HEK293T (cell line): Measurements from ENCODE around the gene C16orf78.

Source experiments
- CTCF ChIA-PET: fragments of 350-600 bp; formaldehyde crosslinking; extraction: SDS; loops from one replicate; lab custom pipeline; 2021; ENCODE audit warnings: antibody characterized with exemption, inconsistent platforms; lab: Yijun Ruan, JAX
- POLR2A ChIA-PET: fragments of 350-600 bp; formaldehyde crosslinking; extraction: SDS; loops from one replicate; lab custom pipeline; 2020; ENCODE audit warnings: antibody characterized with exemption, inconsistent platforms; lab: Yijun Ruan, JAX
- DNase-seq: peaks from one replicate; pipeline ENCODE4 v3.0.0; 2012; ENCODE audit warnings: mixed read lengths; ENCODE audit errors: extremely low spot score
- ARNT ChIP-seq: fragments of 450-650 bp; IDR thresholded peaks from 2 replicates; pipeline ENCODE4 v1.6.1; 2017; ENCODE audit warnings: mild to moderate bottlenecking
- BHLHE40 ChIP-seq: fragments of 450-650 bp; IDR thresholded peaks from 2 replicates; pipeline ENCODE4 v1.6.1; 2016; ENCODE audit warnings: mild to moderate bottlenecking, moderate library complexity, borderline replicate concordance
- CTBP1 ChIP-seq: fragments of 450-650 bp; IDR thresholded peaks from 2 replicates; pipeline ENCODE4 v1.6.1; 2016; ENCODE audit warnings: borderline replicate concordance
- ELF4 ChIP-seq: fragments of 450-650 bp; IDR thresholded peaks from 2 replicates; pipeline ENCODE4 v1.6.1; 2017; ENCODE audit warnings: antibody characterized with exemption
- FOXA1 ChIP-seq: fragments of 450-650 bp; IDR thresholded peaks from 2 replicates; pipeline ENCODE4 v1.6.1; 2016; ENCODE audit warnings: mild to moderate bottlenecking
- FOXK2 ChIP-seq: fragments of 450-650 bp; IDR thresholded peaks from 2 replicates; pipeline ENCODE4 v1.6.1; 2016; ENCODE audit warnings: mild to moderate bottlenecking
- FOXM1 ChIP-seq: fragments of 450-650 bp; IDR thresholded peaks from 2 replicates; pipeline ENCODE4 v1.6.1; 2017; ENCODE audit warnings: mild to moderate bottlenecking, borderline replicate concordance
- HDGF ChIP-seq: fragments of 450-650 bp; IDR thresholded peaks from 2 replicates; pipeline ENCODE4 v1.6.1; 2017; ENCODE audit warnings: antibody characterized with exemption, borderline replicate concordance
- L3MBTL2 ChIP-seq: fragments of 450-650 bp; conservative IDR thresholded peaks from 2 replicates; pipeline ENCODE4 v1.6.1; 2016; ENCODE audit warnings: mild to moderate bottlenecking
- LEF1 ChIP-seq: fragments of 450-650 bp; IDR thresholded peaks from 2 replicates; pipeline ENCODE4 v1.6.1; 2017; ENCODE audit warnings: mild to moderate bottlenecking, borderline replicate concordance
- NFRKB ChIP-seq: fragments of 450-650 bp; IDR thresholded peaks from 2 replicates; pipeline ENCODE4 v1.6.1; 2016; ENCODE audit warnings: mild to moderate bottlenecking, moderate library complexity
- SP1 ChIP-seq: fragments of 450-650 bp; IDR thresholded peaks from 2 replicates; pipeline ENCODE4 v1.6.1; 2017
- SUZ12 ChIP-seq: fragments of 450-650 bp; IDR thresholded peaks from 2 replicates; pipeline ENCODE4 v1.6.1; 2016; ENCODE audit warnings: mild to moderate bottlenecking
- TARDBP ChIP-seq: fragments of 450-650 bp; IDR thresholded peaks from 2 replicates; pipeline ENCODE4 v1.6.1; 2016
- ZNF384 ChIP-seq: fragments of 450-650 bp; IDR thresholded peaks from 2 replicates; pipeline ENCODE4 v1.6.1; 2016
- TF ChIP-seq, protein P1 (sequence below): fragments of 450-650 bp; IDR thresholded peaks from 2 replicates; pipeline ENCODE4 v1.6.1; 2016

Gene C16orf78

DNA sequence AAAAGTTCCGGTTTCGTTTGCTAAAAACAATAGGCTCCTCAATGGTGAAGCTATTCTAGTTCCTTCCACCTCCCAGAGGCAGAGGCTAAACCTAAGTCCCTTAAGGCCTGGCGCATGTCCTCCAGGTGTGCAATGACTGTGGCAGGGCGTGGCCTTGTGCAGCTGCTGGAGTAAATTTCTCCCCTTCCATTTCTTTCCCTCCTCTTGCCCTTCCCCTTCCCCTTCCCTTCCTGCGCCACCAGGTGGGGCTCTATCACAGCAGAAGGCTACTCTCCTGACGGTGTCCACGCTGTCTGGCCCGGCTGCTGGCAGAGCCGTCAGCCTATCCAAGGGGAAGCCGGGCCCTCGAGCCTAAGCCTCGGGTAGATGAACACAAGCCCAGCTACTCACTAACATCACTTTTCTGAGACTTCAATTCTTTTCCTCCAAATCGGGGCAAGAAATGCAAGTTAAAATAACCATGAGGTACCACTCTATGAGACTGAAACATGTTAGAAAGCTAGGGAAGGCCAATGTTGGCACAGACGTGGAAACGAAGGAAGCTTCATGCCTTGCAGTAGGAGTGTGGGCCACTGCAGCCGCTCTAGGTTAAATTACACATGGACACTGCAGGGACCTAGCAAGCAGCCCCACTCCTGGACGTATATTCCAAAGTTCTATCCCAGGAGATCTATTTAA is 34.4 kb downstream of the C16orf78 start:
- peak; percentile 87 for DNase-seq
- no peak for TF ChIP-seq HDGF
- no peak for TF ChIP-seq ELF4
- TF ChIP-seq FOXK2 = no peak
- TF ChIP-seq ARNT = no peak
- TF ChIP-seq L3MBTL2 = no peak
- no peak for TF ChIP-seq FOXA1
- TF ChIP-seq BHLHE40 = no peak
- TF ChIP-seq, protein P1, sequence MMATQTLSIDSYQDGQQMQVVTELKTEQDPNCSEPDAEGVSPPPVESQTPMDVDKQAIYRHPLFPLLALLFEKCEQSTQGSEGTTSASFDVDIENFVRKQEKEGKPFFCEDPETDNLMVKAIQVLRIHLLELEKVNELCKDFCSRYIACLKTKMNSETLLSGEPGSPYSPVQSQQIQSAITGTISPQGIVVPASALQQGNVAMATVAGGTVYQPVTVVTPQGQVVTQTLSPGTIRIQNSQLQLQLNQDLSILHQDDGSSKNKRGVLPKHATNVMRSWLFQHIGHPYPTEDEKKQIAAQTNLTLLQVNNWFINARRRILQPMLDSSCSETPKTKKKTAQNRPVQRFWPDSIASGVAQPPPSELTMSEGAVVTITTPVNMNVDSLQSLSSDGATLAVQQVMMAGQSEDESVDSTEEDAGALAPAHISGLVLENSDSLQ = no peak
- TF ChIP-seq SP1 = no peak
- TF ChIP-seq ZNF384 = no peak
- TF ChIP-seq SUZ12 = no peak
- TF ChIP-seq FOXM1 = no peak
- TF ChIP-seq LEF1 = no peak
- POLR2A ChIA-PET = interaction anchor here (0.6 kb wide), 1 partner anchor 76 kb away, joined by 3 read pairs; no protein-coding TSS in a partner anchor
- CTCF ChIA-PET = interaction anchor here (0.6 to 1.1 kb wide), 4 partner anchors 10 to 515 kb away, joined by 3 to 7 read pairs (median 3); no protein-coding TSS in a partner anchor

DNA sequence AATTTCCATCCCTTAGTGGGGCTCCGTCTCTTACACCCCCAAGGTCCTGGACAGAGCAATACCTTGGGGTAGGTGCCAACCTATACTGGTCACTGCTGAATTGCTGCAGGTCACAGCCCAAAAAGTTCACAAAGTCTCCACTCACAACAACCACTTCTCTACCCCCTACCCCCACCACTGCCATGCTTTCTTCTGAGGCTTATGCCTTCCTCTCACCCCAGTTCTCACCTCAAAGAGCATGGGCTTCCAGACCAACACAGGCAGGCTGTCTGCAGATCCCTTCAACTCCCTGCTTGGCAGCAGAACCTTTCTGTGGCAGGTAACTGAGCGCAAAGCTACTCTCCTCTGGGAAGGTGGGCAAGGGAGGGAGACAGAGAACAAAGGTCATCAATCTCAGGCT is 35.5 kb downstream of the C16orf78 start:
- ChIA-PET CTCF (no interaction called here), POLR2A (no interaction called here)
- no peak for TF ChIP-seq SP1
- TF ChIP-seq ELF4 = no peak
- DNase-seq = no peak

DNA sequence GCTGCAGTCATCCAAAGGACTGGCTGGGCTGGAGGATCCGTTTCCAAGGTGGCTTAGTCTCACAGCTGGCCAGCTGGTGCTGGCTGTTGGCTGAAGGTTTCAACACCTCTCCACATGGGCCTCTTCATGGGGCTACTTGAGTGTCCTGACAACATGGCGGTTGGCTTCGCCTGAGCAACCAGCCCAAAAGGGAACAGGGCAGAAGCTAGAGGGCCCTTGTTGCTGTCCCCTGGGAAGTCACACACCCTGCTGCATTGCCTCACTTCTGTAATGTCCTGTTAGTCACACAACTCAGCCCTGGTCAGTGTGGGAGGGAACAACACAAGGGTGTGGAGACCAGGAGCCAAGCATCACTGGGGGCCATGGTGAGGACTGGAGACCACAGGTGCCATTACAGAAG is 36.6 kb downstream of the C16orf78 start:
- DNase-seq = no peak
- ChIA-PET POLR2A (interaction anchor here (0.6 kb wide), 1 partner anchor 1096 kb away, joined by 3 read pairs; no protein-coding TSS in a partner anchor), CTCF (no interaction called here)
- TF ChIP-seq SUZ12 (no peak), BHLHE40 (no peak), FOXK2 (no peak), ELF4 (no peak), ZNF384 (no peak), L3MBTL2 (no peak), NFRKB (no peak), CTBP1 (no peak), LEF1 (no peak), TARDBP (no peak), ARNT (no peak), HDGF (no peak), SP1 (no peak), FOXA1 (no peak), FOXM1 (no peak)
- TF ChIP-seq, protein P1 = no peak

DNA sequence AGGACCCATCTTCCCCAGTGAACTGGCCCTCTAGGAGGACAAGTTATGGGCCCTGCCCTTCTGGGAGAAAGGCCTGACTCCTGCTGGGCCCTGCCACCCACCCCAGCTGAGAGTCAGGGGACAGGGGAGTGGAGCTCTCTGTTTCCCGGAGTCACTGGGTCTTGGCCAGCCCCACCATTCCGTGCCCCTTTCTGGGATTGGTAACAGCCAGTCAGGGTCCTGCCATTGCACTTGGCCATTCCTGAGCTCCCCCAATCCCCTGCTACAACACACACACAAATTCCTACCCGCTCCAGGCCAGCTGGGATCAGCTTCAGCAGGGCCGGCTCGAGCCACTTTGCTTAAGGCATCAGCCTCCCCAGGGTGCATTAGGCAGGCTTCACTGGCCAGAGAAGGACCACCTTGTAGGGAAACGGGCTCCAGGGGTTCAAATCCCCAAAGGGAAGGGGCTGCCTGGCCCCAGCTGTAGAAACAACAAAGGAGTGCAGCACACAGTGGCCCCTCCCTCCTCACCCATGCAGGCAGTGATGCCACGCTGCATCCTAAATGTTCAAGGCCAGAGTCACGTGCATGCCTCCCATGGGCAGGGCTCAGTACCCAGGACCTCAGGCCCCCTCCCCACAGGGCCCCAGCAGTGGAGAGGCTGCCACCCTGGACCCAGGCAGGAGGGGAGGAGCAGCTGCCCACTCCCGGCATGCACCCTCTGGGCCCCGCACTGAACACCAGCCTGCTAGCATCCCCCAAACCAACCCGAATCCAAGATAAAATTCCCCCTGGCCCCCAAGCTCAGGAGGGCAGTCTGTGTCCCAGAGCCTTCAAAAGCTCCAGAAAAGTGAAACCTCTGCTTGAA is 37.7 kb downstream of the C16orf78 start:
- POLR2A ChIA-PET = no interaction called here
- TF ChIP-seq L3MBTL2 = no peak
- TF ChIP-seq BHLHE40 = no peak
- no peak for TF ChIP-seq HDGF
- no peak for TF ChIP-seq FOXM1
- TF ChIP-seq FOXA1 = no peak
- no peak for TF ChIP-seq ELF4
- no peak for TF ChIP-seq NFRKB
- TF ChIP-seq TARDBP = no peak
- TF ChIP-seq SUZ12 = no peak
- no peak for TF ChIP-seq FOXK2
- TF ChIP-seq CTBP1 = no peak
- TF ChIP-seq, protein P1 = no peak
- no peak for TF ChIP-seq ZNF384
- TF ChIP-seq ARNT = no peak
- TF ChIP-seq LEF1 = no peak
- no peak for TF ChIP-seq SP1
- no peak for DNase-seq
- CTCF ChIA-PET = interaction anchor here (0.6 kb wide), 1 partner anchor 133 kb away, joined by 3 read pairs; no protein-coding TSS in a partner anchor

DNA sequence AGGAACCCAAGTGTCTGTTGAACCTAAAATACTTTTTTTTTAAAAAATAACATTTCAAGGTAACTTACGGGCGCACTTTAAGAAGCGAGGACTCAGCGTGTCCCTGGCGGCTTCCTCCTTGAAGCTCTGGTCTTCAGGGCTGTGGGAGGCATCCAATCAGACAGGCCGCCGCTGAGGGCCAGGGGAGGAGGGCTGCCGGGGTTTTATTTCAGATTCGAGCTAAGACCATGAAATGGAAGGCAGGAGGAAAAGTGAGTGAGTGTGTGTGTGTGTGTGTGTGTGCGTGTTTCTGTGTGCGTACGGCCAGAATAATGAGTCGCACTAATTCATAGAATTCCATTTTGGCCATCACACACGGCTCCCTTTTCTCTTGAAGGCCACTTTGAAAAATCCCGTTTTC is 41.1 kb downstream of the C16orf78 start:
- CTCF ChIA-PET = no interaction called here
- DNase-seq = no peak
- TF ChIP-seq FOXM1 (no peak), ARNT (no peak), CTBP1 (no peak), TARDBP (no peak), ELF4 (no peak), SP1 (no peak), FOXK2 (no peak), SUZ12 (no peak), BHLHE40 (no peak), NFRKB (no peak), L3MBTL2 (no peak), FOXA1 (no peak), HDGF (no peak)
- TF ChIP-seq, protein P1 = no peak
- POLR2A ChIA-PET = no interaction called here
